ENCODE results near the gene RASGRF1.

GRCh38 chr15:79027532-79028410 is 62.8 kb downstream of the RASGRF1 start:
- no peak for TF ChIP-seq POLR2AphosphoS5 (IDR thresholded peaks at IDR 0.05)
- TF ChIP-seq CTCF (IDR thresholded peaks at IDR 0.05): no peak
- no peak for TF ChIP-seq EP300 (IDR thresholded peaks at IDR 0.05)
